WI38 (cell line): ENCODE measurements around the gene OSCP1.

Experiments used
- H3K4me3 ChIP-seq: 2 replicates; pipeline ENCODE4 v1.5.1; 2011; ENCODE audit warnings: low read depth, mild to moderate bottlenecking, control low read depth, low read length
- CTCF ChIP-seq: IDR thresholded peaks from 2 replicates; pipeline ENCODE4 v1.5.1; 2012; ENCODE audit warnings: low read depth, mild to moderate bottlenecking, control low read depth, low read length

The OSCP1 gene

GRCh38 chr1:36443297-36443696 is 7.0 kb downstream of the OSCP1 start:
- no peak for TF ChIP-seq CTCF
- no peak overlapping the region for H3K4me3 ChIP-seq

GRCh38 chr1:36442337-36442736 is 7.9 kb downstream of the OSCP1 start:
- H3K4me3 ChIP-seq = no peak overlapping the region
- TF ChIP-seq CTCF = no peak

- no peak for TF ChIP-seq CTCF
- H3K4me3 ChIP-seq = no peak overlapping the region
Observed at GRCh38 chr1:36440646-36441045, 9.6 kb downstream of the OSCP1 start.

GRCh38 chr1:36440044-36440443 is 10.2 kb downstream of the OSCP1 start:
- TF ChIP-seq CTCF = no peak

GRCh38 chr1:36438715-36439114 is 11.5 kb downstream of the OSCP1 start:
- no peak for TF ChIP-seq CTCF
- H3K4me3 ChIP-seq = no peak overlapping the region

More at GRCh38 chr1:36440044-36440443, 10.2 kb downstream of the OSCP1 start:
- H3K4me3 ChIP-seq = no peak overlapping the region

- TF ChIP-seq CTCF = no peak
- no peak overlapping the region for H3K4me3 ChIP-seq
Observed at GRCh38 chr1:36436821-36437220, 13.4 kb downstream of the OSCP1 start.

GRCh38 chr1:36433102-36433501 is 17.1 kb downstream of the OSCP1 start:
- H3K4me3 ChIP-seq = no peak overlapping the region
- TF ChIP-seq CTCF = no peak
